Heart right ventricle (tissue), 16 donors: ENCODE measurements around the gene LRRC27. TPM values are rescaled to one million over a fixed set of nuclear protein-coding genes. Genes with fewer than 3 reads are reported as not detected.

Experiments used
- ATAC-seq, 8 donors: fragments of 200-7000 bp; cut with Tn5 transposase; one replicate each; pipeline ENCODE4 v1.9.1; 2020; ENCODE audit warnings: mild to moderate bottlenecking in 8 of 8, moderate library complexity in 8 of 8, moderate number of reproducible peaks in 1 of 8
- DNase-seq, 2 donors: peaks; one replicate each; pipeline ENCODE4 v3.0.0-alpha.2; 2020
- H3K27ac ChIP-seq, 10 donors: fragments of 200-600 bp; sonication (generic) in 2 of 10; one replicate each; pipeline versions ENCODE4 v1.5.0 to v1.8.0; 2020 to 2022; ENCODE audit warnings: mild to moderate bottlenecking in 3 of 10
- H3K27me3 ChIP-seq, 7 donors: fragments of 200-600 bp; one replicate each; pipeline ENCODE4 v1.8.0; 2021 to 2022; ENCODE audit warnings: mild to moderate bottlenecking in 2 of 7
- H3K36me3 ChIP-seq, 9 donors: fragments of 200-600 bp; sonication (generic) in 1 of 9; one replicate each; pipeline versions ENCODE4 v1.5.0 to v1.8.0; 2020 to 2022; ENCODE audit warnings: mild to moderate bottlenecking in 2 of 9
- H3K4me1 ChIP-seq, 9 donors: fragments of 200-600 bp; sonication (generic) in 1 of 9; one replicate each; pipeline versions ENCODE4 v1.5.0 to v1.8.0; 2020 to 2022; ENCODE audit warnings: mild to moderate bottlenecking in 4 of 9
- H3K4me3 ChIP-seq, 10 donors: fragments of 200-600 bp; sonication (generic) in 2 of 10; one replicate each; pipeline versions ENCODE4 v1.5.0 to v1.8.0; 2020 to 2022; ENCODE audit warnings: mild to moderate bottlenecking in 7 of 10, moderate library complexity in 2 of 10
- H3K9me3 ChIP-seq, 11 donors: fragments of 200-600 bp in 10 of 11; sonication (generic) in 2 of 11; one replicate each; pipeline versions ENCODE4 v1.5.0 to v1.8.0; 2013 to 2022; ENCODE audit warnings: mild to moderate bottlenecking in 2 of 11, control low read depth in 1 of 11, moderate library complexity in 1 of 11
- WGBS, 2 donors: extraction: QIAGEN DNeasy Blood & Tissue Kit; methylation state at CpG; one replicate each; pipeline ENCODE4 v1.1.7; 2013; ENCODE audit warnings: inconsistent platforms in 1 of 2; 5-methylcytosine and 5-hydroxymethylcytosine counted together
- intact Hi-C, 10 donors: fragments of 100-400 bp; cut with DNase I; formaldehyde crosslinking; loops; one replicate each; pipeline versions ENCODE4 v1.11.1 to v1.14.2; 2022
- polyA plus RNA-seq, 2 donors: library from polyadenylated mRNA; stranded (reverse); fragments of 200-250 nt; gene quantifications; one replicate each; pipeline ENCODE4 v1.2.3, GENCODE V29; 2013
- total RNA-seq, 10 donors: library from RNA; stranded (reverse); fragmentation: NEBNext Ultra II Directional in 3 of 10; extraction: Animal tissue kit (Norgen Biotek cat#: 25700) in 3 of 10; gene quantifications; one replicate each; pipeline versions ENCODE4 v1.2.1 to v1.2.4, GENCODE V29; 2021 to 2023
- TF ChIP-seq, protein P1 (sequence below), 9 donors: fragments of 200-600 bp; sonication (generic) in 2 of 9; IDR thresholded peaks; one replicate each; pipeline versions ENCODE4 v1.5.0 to v1.8.0; 2021 to 2022; ENCODE audit warnings: antibody characterized with exemption in 9 of 9, mild to moderate bottlenecking in 5 of 9, moderate library complexity in 1 of 9
- donor health status: Arrhythmogenic right ventricular cardiomyopathy.
- donor health status: ischemic (EF 13 %, LVEDD 7.1; RV severe dilation, severe dysfunction).
- donor health status: healthy with polysubstance abuse.
- donor health status: DM: no; HTN: yes; CAD: no.
- donor health status: DM: no; HTN: no; CAD: no.
- donor health status: ischemic (EF 25% LVEDD 6.9; RV normal size, moderate dysfunction).
- donor health status: ischemic (EF 25% LVEDD 5.7; RV mildly dilated, moderate dysfunction).
- donor health status: healthy.
- donor health status: DM: yes; HTN: yes; CAD: no.
- donor health status: Ischemic cardiomyopathy.
- donor health status: ischemic (EF 35%, LVEDD 5.7; RV mildly dilated, moderate dysfunction).
- donor health status: nonischemic (EF 11% LVEDD 7.7; RV severe dilation, severe dysfunction).
- donor health status: DM: yes; HTN: yes; CAD: no.
- donor health status: PGD.
- donor health status: ischemic (EF 29% LVEDD 5.4; RV normal size, mild dysfunction).
- donor health status: nonischemic (EF 23%, LVEDD 6.1; RV moderate dilation, normal function).

Gene LRRC27
- total and polyA plus RNA-seq, 12 donors: 3.0 to 8.1 (median 4.7) TPM

DNA sequence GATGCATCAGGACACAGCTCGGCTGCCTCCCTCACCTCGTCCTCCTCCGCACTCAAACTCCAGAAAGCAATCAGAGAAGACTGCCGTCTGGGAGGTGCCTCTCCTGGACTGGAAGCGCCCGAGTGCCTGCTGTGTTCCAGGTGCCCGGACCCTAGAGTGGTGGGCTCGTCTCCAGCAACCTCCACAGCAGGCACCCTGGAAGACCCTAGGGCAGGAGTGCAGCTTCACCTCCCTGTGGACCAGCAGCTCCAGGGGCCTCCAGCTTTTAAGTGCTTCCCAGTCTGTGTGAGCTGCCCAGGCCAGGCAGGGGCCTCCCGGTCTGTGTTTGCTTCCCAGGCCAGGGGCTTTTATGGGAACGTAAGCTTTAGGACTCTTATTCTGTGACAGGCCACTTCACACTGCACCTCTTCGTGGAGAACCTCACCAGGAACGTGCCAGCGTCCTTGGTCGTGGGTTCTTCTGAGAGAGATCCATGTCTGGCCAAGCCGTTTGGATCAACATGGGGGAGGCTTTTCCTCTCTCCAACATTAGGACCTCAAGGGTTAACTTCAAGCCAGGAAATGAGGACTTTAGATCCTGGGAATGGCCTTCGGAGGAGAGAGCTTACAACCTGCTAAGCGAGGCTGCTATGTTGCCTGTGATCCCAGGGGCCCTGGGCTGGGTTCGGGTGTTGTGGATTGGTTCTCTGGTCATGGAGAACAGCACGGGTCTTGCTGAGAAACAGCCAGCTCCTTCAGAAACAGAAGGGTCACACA lies 59.1 kb downstream of the LRRC27 start:
- no peaks in the 10 kb centered on the region for H3K27me3 ChIP-seq
- TF ChIP-seq, protein P1, sequence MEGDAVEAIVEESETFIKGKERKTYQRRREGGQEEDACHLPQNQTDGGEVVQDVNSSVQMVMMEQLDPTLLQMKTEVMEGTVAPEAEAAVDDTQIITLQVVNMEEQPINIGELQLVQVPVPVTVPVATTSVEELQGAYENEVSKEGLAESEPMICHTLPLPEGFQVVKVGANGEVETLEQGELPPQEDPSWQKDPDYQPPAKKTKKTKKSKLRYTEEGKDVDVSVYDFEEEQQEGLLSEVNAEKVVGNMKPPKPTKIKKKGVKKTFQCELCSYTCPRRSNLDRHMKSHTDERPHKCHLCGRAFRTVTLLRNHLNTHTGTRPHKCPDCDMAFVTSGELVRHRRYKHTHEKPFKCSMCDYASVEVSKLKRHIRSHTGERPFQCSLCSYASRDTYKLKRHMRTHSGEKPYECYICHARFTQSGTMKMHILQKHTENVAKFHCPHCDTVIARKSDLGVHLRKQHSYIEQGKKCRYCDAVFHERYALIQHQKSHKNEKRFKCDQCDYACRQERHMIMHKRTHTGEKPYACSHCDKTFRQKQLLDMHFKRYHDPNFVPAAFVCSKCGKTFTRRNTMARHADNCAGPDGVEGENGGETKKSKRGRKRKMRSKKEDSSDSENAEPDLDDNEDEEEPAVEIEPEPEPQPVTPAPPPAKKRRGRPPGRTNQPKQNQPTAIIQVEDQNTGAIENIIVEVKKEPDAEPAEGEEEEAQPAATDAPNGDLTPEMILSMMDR (IDR thresholded peaks at IDR 0.05): no peak
- H3K27ac ChIP-seq: no peak overlapping the region
- intact Hi-C loops: loop anchor here in 7 of 10 donors (2.0 to 10.0 kb wide), 5 partner anchors 56 to 246 kb away; no protein-coding TSS in a partner anchor
- H3K4me1 ChIP-seq: peaks cover 3 to 33% (median 24%) of the 10 kb centered on the region in 9 donors
- H3K36me3 ChIP-seq: no peaks in the 10 kb centered on the region
- no peak for DNase-seq
- no peak for ATAC-seq
- no peak overlapping the region for H3K4me3 ChIP-seq
- WGBS, 2 donors: 74 to 77% methylated on average over 19 of the region's 19 CpGs
- H3K9me3 ChIP-seq: no peaks in the 10 kb centered on the region

DNA sequence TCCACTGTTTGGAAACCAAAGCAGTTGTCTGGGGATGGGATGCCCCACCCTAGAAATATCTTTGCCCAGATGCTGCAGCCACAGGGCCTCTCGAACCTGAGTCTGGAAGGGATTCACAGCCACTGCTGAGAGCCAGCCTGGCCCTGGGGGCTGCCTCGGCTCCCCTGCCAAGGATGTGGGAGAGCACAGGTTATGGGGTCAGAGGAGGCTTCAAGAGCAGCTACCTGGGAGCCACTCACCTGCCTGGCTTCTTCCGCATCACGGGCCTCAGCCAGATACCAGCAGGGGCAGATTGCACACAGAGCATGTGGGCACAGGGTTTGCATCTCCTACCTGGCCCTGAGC lies 59.7 kb downstream of the LRRC27 start:
- intact Hi-C loops: loop anchor here in 7 of 10 donors (2.0 to 10.0 kb wide), 5 partner anchors 55 to 246 kb away; no protein-coding TSS in a partner anchor
- H3K9me3 ChIP-seq: no peaks in the 10 kb centered on the region
- no peaks in the 10 kb centered on the region for H3K27me3 ChIP-seq
- H3K4me3 ChIP-seq: no peak overlapping the region
- no peak overlapping the region for H3K27ac ChIP-seq
- ATAC-seq (no peak), DNase-seq (no peak)
- H3K4me1 ChIP-seq: peaks cover 3 to 30% (median 25%) of the 10 kb centered on the region in 9 donors
- no peaks in the 10 kb centered on the region for H3K36me3 ChIP-seq
- WGBS, 2 donors: 70 to 79% methylated on average over 4 of the region's 4 CpGs
- TF ChIP-seq, protein P1 (IDR thresholded peaks at IDR 0.05): no peak

DNA sequence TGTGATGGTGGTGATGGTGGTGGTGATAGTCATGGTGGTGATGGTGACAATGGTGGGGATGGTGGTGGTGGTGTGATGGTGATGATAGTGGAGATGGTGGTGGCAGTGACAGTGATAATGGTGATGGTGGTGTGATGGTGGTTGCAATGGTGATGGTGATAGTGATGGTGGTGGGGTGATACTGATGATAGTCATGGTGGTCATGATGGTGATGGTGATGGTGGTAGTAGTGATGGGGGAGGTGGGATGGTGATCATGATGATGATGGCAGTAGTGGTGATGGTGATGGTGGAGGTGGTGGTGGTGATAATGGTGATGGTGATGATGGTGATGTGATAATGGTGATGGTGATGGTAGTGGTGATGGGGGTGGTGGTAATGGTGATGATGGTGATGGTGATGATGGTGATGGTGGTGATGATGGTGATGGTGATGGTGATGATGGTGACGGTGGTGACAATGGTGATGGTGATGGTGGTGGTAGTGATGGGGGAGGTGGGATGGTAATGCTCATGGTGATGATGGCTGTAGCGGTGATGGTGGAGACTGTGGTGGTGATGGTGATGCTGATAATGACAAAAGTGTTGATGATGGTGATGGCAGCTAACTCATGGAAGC lies 60.3 kb downstream of the LRRC27 start:
- ATAC-seq (no peak), DNase-seq (no peak)
- Histone ChIP-seq H3K27me3 (no peaks in the 10 kb centered on the region), H3K36me3 (no peaks in the 10 kb centered on the region), H3K4me1 (peaks cover 3 to 30% (median 25%) of the 10 kb centered on the region in 9 donors), H3K4me3 (no peak overlapping the region), H3K9me3 (no peaks in the 10 kb centered on the region), H3K27ac (no peak overlapping the region)
- TF ChIP-seq, protein P1 (IDR thresholded peaks at IDR 0.05): no peak
- intact Hi-C loops: loop anchor here in 5 of 10 donors (5.0 to 10.0 kb wide), 3 partner anchors 240 to 245 kb away; no protein-coding TSS in a partner anchor
- 90 to 96% methylated on average over 2 of the region's 2 CpGs for WGBS, 2 donors

DNA sequence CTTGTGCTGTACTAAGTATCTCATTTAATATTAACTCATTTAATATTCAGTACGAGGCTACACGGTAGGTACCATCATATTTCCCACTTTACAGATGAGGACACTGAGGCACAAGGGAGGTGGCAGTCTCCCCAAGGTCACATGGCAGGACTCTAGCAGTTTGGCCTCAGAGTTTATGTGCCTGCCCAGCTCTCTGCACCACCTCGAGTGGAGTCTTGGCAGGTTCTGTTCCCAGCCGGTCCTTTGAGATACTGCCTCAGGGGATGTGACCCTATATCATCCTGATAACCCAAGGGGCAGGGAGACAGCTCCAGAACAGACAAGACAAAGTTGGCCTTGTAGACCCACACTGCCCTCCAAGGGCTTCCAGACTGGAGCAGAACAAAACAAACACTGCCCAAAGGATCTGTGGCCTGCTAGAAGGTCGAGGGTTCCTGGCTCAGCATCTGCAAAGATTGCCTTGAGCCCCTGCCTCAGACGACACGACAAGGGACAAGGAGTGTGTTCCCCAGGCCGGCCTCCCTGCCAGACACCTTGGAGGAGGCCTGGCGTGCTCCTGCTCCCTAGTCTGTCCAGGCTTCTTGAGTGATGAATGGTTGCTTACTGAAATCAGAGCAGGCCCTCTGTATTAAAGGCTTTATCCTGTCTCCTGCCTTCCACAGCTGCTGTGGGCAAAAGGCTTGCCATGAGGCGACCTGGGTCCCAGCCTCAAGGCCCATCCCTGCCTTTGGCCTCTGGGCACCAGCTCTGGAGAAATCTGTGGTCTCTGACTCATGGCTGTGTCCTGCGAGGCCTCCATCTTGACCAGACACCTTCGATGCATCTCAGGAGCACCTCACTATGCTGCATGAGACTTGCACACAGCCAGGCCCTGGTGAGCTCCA lies 61.1 kb downstream of the LRRC27 start:
- Histone ChIP-seq H3K9me3 (no peaks in the 10 kb centered on the region), H3K27ac (no peak overlapping the region), H3K4me1 (peaks cover 5 to 32% (median 25%) of the 10 kb centered on the region in 9 donors), H3K27me3 (no peaks in the 10 kb centered on the region), H3K36me3 (no peaks in the 10 kb centered on the region), H3K4me3 (no peak overlapping the region)
- DNase-seq (no peak), ATAC-seq (no peak)
- 86 to 87% methylated on average over 12 of the region's 12 CpGs for WGBS, 2 donors
- TF ChIP-seq, protein P1 (IDR thresholded peaks at IDR 0.05): no peak
- intact Hi-C loops: loop anchor here in 5 of 10 donors (5.0 to 10.0 kb wide), 3 partner anchors 239 to 244 kb away; no protein-coding TSS in a partner anchor
